Posterior vena cava (tissue), 2 donors: ENCODE measurements around the gene OR10A2. TPM values are rescaled to one million over a fixed set of nuclear protein-coding genes. Genes with fewer than 3 reads are reported as not detected.
"Not testable (repeated sequence)": the region's sequence is repeated elsewhere in the genome, so short reads cannot be mapped to it uniquely, and the experiment has no call there.

Source experiments
- DNase-seq: peaks from one replicate; pipeline ENCODE4 v3.0.0-alpha.2; 2020; ENCODE audit warnings: low spot score
- intact Hi-C, 2 donors: fragments of 100-400 bp; cut with DNase I; formaldehyde crosslinking; loops; one replicate each; pipeline versions ENCODE4 v1.14.1 to v1.14.2; 2022 to 2023
- long read RNA-seq, 2 donors: library from polyadenylated mRNA; unstranded; transcript quantifications; one replicate each; pipeline ENCODE4 v2.0.0, GENCODE V29; 2020 to 2021
- total RNA-seq, 2 donors: library from RNA; stranded (reverse); fragmentation: NEBNext Ultra II Directional; extraction: Animal tissue kit (Norgen Biotek cat#: 25700); gene quantifications; one replicate each; pipeline ENCODE4 v1.2.1, GENCODE V29; 2021
- donor health status: DM: yes; HTN: yes; CAD: no.
- donor health status: DM: yes; HTN: yes; CAD: no.

Gene OR10A2, protein sequence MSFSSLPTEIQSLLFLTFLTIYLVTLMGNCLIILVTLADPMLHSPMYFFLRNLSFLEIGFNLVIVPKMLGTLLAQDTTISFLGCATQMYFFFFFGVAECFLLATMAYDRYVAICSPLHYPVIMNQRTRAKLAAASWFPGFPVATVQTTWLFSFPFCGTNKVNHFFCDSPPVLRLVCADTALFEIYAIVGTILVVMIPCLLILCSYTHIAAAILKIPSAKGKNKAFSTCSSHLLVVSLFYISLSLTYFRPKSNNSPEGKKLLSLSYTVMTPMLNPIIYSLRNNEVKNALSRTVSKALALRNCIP
- total RNA-seq = not detected
- long read RNA-seq, donor 1 = 0 reads
- long read RNA-seq, donor 2 = 0 reads

DNA sequence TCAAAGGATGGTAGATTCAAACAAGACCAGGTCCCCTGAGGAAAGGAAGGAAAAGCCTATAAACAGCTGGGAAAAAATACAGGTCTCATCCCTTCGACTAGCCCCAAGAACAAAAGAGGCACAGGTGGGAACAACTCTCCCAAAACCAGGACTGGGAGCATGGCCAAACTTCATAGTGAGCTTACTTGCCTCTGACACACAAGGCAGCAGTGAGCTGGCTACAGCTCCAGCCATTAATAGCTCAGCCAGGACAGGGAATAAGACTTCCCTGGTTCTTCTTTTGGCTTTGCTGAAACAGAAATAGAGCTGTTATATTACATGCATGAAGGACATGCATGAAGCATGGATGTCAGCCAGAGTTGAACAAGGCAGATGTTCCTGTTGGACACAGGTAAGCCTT lies at the start of gene OR10A2:
Gene OR10A2 (plus strand): TSS at position 97 of the 400 bp plus-strand sequence. CDS start 6,698 bp downstream, outside the sequence.
- intact Hi-C loops = no loop called here

DNA sequence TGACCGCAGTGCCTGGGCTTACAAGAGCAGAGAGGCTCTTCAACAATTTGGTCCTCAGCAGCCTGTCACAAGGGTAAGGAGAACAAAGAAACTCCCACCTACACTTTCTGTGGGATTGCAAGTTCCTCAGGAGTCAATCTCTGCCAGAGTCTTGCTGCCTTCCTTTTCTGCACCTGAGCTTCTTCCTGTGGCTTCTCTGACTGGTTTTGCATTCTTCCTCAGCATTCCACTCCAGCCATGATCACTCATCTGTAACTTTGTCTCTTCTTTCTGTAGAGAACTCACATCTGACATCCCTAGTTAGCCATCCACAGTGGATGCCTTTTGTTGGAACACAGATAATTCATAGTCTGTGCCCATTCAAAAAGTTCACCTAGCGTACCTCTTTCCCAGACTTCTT lies 49.2 kb upstream of the OR10A2 start:
- intact Hi-C loops = no loop called here
- no peak for DNase-seq

More for the DNA sequence above, at the start of gene OR10A2:
- DNase-seq = no peak

DNA sequence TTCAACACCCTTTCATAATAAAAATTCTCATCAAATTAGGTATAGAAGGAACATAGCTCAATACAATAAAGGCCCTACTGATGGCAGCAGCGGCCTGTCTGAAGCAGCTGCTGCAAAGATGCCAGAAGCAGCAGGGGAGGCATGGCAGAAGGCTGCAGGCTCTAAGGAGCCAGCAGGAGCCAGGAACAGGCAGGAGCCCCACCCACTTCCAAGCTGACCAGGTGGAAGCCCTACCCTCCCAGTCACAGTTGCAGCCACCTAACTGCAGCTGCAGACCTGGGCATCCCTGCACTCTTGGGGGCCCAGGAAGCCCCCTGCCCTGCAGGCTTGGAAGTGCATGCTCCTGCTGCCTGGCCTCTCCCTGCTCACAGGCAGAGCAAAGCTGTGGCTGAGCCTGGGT lies 45.2 kb upstream of the OR10A2 start:
- DNase-seq = no peak
- intact Hi-C loops = no loop called here

DNA sequence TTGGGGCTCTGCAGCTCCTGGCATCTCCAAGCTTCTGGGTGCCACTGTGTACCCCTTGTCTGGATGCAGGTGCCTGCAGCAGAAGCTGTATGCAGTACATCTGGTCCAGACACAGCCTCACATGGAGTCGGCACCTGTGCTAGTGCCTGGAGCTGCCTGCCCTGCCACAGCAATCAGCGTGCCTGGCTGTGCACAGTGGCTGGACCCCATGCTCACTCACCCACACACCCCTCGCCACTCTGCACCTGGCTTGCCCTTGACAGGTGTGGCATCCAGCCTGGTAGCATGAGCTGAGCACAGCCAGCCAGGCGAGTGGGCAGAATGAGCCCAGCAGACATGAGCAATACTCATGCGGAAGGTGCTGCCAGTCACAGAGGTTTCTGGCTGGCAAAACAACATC lies 43.9 kb upstream of the OR10A2 start:
- intact Hi-C loops = no loop called here
- DNase-seq = no peak

DNA sequence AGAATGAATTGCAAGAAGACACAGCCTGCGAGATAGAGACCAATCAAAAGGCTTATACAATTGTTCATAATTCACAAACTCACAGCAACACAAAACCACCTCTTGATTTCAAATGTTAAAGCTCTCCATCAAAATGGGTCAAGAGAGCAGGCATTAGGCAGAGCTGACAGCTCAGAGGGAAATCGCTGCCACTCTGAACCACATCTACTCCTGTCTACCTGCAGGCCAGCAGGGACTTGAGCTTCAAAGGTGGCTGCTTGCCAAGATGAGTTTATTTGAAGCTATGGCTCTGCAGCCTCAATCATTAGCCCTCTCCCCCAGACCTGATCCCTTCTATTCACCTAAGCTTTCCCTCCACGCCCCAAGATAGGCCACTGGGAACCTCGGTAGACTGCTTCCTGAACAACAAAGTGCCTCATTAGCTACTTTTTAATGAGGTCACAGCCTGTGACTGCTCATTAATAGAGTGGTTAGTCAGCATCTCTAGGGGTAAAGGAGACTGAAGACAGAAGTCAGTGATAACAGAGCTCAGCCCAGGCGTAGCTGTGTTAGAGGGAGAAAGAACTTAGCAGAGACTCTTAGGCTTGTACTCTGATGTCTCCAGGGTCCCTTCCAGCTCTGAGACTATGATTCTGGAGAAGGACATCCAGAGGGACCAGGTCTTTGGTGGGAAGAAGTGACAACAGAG lies 38.6 kb upstream of the OR10A2 start:
- intact Hi-C loops = no loop called here
- no peak for DNase-seq

DNA sequence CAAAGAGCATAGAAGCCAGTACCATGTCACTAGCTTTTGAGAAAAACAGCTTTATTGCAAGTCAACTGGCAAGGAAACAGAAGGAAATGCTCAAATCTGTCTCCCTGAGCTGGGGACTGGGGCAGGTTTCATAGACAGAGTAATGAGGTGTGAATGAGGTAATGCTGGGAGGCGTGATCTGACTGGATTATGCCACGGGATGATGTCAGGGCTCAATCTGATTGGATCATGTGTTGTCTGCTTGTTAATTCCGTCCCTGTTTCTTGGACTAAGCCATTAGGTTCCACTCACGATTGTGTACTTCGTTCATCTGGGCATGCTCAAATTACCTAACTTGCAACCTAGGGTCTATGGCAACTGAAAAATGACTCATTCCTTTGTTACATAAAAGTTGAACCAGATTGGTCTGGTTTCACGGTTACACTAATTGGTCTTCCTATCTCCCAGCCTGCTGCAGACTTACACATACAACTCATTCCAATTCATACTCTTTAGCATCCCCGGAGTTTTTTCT lies 37.6 kb upstream of the OR10A2 start:
- DNase-seq = no peak
- intact Hi-C loops = no loop called here

DNA sequence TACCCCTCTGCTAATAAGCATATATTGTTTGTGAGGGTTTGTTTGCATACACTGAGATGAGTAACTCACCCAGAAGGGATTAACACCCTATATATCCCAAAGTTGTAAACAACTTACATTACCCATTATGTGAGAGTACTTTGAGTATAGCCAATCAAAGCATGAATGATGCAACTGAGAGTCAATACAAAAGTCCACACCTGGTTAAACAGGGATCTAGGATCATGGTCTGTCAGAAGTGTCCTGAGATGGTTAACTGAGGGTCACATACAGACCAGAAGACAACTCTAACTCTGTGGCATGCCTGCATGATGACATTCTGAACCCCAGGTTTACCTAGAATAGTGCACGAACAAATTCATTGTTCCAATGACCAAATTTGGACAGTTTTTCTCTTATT lies 34.8 kb upstream of the OR10A2 start:
- intact Hi-C loops = no loop called here
- no peak for DNase-seq

DNA sequence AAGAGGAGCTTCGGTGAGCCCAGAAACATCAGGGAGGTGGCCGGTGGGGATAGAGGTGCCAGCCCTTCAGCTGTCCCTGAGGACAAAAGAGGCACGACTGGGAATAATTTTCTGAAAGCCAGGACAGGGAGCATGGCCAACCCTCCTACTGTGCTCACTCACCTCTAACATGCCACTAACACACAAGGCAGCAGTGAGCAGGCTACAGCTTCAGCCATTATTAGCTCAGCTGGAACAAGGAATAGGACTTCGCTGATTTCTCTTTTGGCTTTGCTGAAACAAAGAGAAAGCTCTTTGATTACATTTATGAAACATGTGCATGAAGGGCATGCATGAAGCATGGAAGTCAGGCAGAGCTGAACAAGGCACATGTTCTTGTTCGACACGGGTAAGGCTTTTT lies 29.5 kb upstream of the OR10A2 start:
- no peak for DNase-seq
- intact Hi-C loops = no loop called here

DNA sequence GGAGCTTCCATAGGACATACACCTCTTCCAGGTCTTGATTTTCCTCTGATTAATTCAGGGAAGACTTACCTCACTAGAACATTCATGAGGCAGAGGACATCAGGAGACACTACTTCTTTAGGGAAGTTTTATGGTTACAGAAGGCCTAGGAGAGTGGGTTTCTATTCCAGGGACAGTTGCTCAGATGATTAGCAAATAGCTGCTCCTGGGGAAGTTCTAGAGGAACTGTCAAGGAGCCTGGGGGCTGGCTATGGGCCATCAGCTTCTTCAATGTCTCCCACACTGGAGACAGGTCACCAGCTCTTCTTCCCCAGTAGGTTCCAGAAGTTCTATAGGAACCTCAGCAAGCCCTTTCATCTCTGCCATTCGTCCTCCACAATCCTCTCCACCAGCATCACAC lies 28.8 kb upstream of the OR10A2 start:
- intact Hi-C loops = no loop called here
- no peak for DNase-seq

DNA sequence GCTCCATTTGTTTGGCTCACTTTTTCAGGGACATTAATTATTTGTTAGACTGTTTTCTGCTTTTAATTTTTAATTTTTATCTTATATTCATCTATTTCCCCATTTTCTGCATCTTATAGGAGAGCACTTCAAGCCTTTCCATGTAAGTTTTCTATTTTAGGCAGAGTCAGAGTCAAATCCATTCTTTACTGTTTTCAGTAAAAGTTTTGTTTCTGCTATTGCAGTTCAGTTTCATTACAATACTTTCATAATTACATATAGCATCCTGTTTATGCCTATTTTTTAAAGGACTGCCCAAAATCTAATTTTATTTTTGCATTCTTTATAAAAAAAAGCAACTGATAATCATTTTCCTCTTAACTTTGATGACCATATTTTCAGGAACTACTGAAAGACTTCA lies 21.2 kb upstream of the OR10A2 start:
- DNase-seq = no peak
- intact Hi-C loops = no loop called here

DNA sequence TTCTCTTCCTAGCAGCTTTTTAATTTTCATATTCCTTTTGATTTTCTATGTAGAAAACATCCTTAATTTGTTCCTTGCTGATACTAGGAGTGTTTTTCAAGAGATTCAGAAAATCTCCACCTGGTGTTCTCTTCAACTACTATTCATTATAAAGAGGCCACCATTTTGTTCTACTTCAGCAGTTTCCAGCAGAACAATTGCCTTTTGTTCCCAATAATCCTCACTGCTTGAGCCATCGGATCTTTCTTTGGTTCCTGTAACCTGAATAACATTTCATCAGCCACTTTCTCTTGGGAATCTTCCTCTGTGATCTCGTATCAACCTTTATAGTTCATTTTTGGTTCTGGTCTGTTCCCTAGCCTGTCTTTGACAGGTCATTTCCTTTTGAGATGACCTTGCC lies 19.2 kb upstream of the OR10A2 start:
- DNase-seq = no peak
- intact Hi-C loops = no loop called here

DNA sequence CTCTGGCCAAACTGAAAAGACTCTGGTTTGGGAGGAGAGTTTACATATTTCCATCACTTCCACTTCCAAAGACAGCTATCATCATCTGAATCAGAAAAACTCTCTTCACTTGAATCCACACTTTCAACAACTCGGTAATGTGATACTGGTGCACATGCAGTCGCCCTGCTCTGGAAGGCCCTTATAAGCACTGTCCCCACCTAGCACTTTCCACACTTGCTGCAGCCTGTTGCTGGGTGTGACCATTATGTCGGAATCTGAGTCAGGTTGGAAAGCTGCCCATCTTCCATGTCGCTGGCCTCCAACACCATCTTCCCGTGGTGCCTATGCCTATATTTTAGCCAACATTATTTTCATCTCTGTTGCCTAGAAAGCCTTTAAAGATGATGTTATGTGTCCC lies 18.5 kb upstream of the OR10A2 start:
- intact Hi-C loops = no loop called here
- DNase-seq = no peak

DNA sequence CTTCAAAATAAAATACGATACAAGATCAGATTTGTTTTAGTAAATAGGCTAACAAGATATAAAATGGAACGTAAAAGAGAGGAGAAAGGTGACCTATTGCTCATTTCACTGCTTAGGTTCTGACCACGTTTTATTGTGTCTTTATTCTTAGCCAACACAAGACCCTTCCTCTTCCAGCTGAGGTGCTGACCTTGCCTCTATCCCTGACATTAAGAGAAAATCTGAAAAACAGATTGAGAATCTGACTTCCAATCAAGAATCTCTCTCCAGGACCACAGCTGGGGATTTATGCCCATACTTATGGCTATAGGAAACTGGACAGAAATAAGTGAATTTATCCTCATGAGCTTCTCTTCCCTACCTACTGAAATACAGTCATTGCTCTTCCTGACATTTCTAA lies 17.5 kb upstream of the OR10A2 start, which contains the start of gene OR10A5:
Gene OR10A5 (plus strand): TSS at position 301 of the 400 bp plus-strand sequence. CDS start 0 bp downstream, at position 301.
- intact Hi-C loops = no loop called here
- DNase-seq = no peak

DNA sequence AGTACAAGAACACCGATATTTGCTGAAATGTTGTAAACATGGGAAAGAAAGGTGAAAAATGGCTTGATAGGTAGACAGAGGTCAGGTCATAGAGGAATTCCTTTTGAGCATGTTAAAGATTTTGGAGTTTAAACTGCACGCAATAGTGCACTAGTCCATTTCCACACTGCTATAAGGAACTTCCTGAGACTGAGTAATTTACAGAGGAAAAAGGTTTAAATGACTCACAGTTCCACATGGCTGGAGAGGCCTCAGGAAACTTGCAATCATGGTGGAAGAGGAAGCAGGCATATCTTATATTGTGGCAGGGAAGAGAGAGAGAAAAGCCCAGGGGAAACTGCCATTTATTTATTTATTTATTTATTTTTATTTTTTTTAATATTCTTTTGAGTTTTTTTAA lies 12.3 kb upstream of the OR10A2 start:
- intact Hi-C loops = no loop called here
- DNase-seq = no peak

DNA sequence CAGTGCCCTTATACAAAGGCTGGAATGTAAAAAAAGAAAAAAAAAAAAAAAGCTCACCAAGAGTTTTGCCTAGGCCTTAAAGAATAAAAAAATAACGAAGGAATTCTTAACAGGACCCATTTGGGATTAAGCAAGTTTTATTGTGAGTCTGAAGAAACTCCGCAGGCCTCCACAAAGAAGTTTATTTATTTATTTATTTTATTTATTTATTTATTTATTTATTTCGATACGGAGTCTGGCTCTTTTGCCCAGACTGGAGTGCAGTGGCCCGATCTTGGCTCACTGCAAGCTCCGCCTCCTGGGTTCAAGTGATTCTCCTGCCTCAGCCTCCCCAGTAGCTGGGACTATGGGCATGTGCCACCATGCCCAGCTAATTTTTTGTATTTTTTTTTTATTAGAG lies 8.1 kb upstream of the OR10A2 start:
- DNase-seq, intact Hi-C loops: not testable (repeated sequence)

DNA sequence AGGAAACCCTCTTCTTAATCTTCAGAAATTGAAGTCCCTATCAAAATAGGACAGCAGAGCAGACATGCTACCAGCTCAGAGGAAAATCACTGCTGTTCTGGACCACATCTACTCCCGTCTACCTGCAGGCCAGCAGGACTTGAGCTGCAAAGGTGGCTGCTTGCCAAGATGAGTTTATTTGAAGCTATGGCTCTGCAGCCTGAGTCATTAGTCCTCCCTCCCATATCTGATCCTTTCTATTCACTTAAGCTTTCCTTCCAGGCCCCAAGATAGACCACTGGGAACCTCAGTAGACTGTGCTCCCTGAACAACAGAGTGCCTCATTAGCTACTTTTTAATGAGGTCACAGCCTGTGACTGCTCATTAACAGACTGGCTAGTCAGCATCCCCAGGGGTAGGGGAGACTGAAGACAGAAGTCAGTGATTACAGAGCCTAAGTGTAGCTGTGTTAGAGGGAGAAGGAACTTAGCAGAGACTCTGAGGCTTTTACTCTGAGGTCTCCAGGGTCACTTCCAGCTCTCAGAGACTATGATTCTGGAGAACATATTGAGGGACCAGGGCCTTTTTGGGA lies 6.8 kb upstream of the OR10A2 start:
- intact Hi-C loops = no loop called here
- DNase-seq = no peak

DNA sequence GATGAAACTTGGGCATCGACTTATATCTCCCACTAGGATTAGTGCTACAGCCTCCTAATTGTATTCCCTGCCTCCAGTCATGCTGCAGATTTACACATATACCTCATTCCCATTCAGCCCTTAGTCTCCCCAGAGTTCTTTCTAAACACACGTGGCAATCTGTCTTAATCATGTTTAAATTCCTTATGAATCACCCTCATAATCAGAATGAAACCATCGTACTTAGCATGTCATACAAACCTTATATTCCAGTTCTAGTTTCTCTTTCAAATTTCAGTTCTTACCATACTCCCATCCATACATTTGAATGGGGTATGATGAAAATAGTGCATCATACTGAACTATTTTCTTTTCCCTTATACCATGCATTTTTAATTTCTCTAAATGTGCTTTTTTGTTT lies 6.0 kb upstream of the OR10A2 start:
- no peak for DNase-seq
- intact Hi-C loops = no loop called here

DNA sequence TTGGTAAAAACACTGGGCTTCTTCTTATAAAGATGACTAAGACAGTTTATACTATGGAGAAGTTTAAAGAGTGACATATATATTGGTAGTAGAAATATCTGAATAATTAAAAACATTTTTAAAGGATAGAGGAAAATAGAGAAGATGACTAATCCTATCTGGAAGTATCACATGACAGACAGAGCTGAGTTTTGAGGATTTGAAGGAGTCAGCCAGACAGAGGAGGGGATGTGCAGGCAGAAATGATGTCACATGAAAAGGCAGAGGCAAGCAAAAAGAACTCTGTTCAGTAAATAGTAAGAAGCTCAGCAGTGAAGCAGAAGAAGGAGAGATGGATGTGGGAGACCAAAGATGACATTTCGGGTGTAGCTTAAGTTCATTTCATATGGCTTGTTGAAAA lies 1.6 kb downstream of the OR10A2 start:
- DNase-seq = no peak

DNA sequence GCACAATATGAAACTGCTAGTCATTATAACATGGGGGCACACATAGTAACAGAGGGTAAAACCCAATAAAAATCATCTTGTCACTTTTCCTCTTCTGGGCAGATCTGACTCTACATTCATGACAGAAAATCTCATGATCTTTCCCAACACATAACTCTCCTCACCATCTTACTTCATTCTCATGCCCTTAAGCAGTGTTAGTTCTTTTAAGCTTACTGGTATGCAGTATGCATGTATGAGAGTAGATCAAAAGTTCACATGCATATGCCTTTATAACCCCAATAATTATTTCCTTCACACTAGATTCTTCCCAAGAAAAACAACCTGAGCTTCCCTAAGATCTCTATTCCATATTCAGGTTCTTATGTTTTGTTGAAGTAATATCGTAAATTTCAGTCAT lies 8.4 kb downstream of the OR10A2 start:
- intact Hi-C loops = no loop called here
- no peak for DNase-seq

More for the DNA sequence above, 1.6 kb downstream of the OR10A2 start:
- intact Hi-C loops = no loop called here

DNA sequence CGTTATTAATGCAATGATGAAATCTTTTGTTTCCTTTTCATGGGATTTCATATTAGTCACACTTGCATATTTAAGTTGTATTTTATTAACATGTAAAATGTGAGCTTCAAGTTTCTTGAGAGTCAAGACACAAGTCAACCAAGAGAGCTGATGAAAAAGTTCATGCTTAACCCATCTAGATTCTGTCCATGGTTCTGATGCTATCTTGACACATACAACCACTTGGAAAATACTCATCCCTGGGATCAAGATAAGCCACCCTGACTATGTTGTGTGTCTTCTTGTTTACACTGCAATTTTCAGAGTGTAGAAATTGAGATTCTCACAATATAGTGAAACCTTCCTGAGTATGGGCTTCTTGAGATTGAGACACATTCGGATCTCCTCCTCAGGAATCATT lies 12.9 kb downstream of the OR10A2 start:
- no peak for DNase-seq
- intact Hi-C loops = no loop called here
